Ecto neural progenitor cell (in vitro differentiated cells): ENCODE results near the gene PPP1R8.
A peak's percentile ranks its signal among the peaks of the same experiment; 100 is the strongest.

Source experiments
- DNase-seq: peaks from one replicate; pipeline ENCODE4 v3.0.0-alpha.2; 2018; ENCODE audit warnings: low spot score

The PPP1R8 gene

DNA sequence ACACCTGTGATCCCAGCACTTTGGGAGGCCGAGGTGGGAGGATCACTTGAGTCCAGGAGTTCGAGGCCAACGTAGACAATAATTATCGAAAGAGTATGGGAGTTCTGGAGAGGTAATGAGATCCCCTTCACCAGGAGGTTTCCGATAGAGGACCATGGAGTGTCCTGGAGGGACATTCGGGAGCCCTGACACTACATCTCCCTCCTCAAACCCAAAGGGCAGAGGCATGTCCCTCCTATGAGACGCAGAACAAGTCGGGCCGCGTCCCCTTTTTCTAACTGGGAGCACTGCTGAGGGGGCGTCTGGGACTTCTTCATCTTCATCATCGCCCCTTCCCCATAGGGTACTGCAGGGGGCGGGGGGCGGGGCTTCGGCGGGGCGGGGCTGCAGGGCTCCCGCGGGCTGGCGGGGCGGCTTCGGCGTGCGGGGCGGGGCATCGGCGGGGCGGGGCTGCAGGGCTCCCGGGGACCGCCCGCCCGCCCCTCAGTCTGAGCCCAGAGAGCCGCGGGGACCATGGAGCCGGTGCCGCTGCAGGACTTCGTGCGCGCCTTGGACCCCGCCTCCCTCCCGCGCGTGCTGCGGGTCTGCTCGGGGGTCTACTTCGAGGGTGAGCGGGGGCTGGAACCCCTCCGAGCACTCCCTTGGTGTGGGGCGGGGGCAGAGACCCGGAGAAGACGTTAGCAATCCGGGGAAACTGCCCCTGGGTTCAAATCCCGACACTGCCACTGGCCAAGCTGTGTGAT, 41.6 kb downstream of the PPP1R8 start, which contains the start of gene THEMIS2:
Gene THEMIS2 (plus strand): TSS at position 486 of the 743 bp plus-strand sequence. CDS start 28 bp downstream, at position 514.
- peak; percentile 88 for DNase-seq

DNA sequence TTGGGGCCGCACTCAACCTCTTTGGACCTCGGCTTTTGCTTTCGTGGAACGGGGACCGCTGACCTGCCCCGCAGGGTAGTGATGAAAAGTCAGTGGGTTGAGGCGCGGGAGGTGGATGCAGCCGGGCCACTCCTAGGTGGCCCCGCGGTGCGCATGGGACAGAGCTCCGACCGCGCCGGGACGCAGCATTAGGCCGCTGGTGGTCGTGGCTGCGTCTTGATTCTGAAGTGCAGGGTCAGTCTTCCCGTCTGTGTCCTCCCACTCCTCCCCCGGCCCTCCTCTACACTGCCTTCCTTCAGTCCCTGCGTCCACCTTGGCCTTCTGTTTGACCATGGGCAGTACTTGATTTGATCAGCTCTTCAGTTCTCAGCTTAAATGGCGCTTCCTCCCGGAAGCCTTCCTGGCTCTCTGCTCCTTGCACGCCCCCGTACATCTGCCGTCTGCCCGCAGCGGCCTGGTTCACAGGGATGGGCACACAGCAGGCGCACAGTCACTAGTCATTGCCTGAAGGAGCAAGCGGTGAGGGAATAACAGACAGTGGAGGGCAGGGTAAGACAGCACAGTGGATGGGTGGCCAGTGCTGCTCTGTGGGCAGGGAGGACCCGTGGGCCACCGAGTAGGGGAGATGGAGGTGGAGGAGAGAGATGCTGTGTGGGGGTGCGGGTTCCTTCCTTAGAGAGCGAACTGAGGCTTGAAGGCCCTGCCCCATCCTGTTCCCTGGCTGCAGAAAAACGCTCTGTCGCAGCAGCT, 42.4 kb downstream of the PPP1R8 start:
- no peak for DNase-seq

DNA sequence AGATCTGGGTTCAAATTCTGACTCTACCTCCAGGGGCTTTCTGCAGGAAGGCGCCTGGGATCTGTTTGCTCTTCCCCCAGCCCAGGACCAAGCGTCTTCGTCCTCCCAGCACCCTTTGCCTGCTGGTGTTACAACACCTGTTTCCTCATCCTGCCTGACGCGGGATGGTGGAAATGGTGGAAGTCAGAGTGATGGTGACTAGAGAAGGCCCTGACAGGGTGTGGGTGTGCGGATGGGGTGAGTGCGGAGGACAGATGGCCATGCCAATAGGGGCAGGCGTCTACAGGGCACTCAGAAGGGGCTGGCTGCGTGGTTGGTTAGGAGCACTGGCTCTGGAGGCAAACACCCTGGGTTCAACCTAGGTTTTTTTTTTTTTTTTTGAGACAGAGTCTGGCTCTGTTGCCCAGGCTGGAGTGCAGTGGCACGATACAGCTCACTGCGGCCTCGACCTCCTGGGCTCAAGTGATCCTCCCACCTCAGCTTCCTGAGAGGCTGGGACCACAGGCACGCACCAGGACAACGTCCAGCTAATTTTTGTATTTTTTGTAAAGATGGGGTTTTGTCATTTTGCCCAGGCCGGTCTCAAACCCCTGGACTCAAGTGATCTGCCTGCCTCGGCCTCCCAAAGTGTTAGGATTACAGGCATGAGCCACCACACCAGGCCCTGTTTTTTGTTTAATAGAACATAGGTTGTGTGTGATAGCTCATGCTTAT, 43.2 kb downstream of the PPP1R8 start:
- DNase-seq: no peak

DNA sequence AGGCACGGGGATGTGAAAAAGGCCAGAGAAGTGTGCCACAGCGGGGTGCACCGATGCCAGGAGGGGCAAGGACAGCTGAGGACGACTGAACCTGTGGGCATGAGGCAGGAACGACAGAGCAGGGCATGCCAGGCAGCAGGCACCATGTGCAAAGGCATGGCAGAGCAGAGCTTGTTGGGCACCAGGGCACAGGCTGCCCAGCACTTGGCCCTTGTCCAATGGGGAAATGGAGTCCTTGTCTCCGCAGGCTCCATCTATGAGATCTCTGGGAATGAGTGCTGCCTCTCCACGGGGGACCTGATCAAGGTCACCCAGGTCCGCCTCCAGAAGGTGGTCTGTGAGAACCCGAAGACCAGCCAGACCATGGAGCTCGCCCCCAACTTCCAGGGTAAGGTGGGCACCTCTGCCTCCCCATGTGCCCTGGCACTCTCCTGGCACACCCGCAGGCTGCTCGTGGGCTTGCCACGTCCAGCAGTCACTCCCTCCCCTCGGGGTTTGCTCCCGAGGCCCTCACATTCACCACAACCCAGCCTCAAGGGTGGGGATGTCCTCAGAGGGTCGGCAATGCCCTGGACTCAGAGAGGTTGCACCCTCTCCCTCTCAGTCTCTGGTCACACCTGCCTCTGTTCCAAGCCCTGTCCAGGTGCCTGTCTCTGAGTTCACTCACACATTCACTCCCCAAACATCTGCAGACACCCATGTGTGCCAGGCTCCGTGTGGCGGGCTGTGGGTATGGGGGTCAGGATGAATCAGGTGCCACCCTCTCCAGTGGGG, 45.9 kb downstream of the PPP1R8 start:
- DNase-seq: no peak

DNA sequence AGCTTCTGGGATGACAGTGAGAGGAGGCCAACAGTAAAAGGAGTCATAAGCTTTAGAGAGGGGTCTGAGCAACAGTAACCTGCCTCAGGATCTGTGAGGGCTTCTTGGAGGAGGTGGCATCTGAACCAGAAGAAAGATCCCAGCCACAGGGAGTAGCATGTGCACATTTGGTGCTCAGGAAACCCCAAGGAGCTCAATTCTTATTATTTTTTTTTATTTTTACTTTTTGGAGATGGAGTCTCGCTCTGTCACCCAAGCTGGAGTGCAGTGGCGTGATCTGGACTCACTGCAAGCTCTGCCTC, 46.5 kb downstream of the PPP1R8 start:
- DNase-seq: no peak

DNA sequence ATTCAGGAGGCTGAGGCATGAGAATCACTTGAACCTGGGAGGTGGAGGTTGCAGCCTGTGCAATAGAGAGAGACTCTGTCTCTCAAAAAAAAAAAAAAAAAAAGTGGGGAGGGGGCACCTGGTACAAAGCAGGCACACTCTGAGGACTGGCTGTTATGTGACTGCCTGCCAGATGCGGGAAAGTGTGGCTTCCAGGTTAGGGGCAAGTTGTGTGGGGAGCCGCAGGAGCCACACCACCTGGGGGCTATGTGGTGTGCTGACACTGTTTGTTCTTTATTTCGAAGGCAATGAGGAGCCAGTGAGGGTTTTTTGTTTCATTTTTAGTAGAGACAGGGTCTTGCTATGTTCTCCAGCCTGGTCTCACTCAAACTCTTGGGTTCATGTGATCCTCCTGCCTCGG, 47.5 kb downstream of the PPP1R8 start:
- DNase-seq: no peak

DNA sequence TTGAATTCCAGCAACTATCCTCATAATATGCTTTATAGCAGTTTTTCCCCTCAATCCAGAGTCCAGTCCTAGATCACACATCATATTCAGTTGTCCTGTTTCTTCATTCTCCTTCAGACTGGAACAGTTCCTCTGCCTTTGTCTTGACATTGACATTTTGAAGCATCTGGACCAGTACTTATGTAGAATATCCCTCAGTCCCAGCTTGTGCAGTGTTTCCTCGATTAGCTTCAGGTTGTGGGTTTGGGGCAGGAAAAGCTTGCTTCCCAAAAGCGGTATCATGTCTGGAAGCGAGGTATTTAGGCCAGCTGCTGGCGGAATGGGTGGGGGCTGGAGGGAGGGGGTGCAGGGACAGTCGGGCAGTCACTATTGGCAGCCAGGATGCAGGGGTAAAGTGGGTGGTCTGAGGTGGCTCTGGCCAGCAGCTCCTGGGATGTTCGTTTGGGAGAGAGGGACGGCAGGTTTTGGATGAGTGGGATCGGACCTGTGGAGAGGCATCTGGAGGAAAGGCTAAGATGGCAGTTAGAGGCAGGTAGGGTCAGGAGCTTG, 48.3 kb downstream of the PPP1R8 start:
- DNase-seq: no peak

DNA sequence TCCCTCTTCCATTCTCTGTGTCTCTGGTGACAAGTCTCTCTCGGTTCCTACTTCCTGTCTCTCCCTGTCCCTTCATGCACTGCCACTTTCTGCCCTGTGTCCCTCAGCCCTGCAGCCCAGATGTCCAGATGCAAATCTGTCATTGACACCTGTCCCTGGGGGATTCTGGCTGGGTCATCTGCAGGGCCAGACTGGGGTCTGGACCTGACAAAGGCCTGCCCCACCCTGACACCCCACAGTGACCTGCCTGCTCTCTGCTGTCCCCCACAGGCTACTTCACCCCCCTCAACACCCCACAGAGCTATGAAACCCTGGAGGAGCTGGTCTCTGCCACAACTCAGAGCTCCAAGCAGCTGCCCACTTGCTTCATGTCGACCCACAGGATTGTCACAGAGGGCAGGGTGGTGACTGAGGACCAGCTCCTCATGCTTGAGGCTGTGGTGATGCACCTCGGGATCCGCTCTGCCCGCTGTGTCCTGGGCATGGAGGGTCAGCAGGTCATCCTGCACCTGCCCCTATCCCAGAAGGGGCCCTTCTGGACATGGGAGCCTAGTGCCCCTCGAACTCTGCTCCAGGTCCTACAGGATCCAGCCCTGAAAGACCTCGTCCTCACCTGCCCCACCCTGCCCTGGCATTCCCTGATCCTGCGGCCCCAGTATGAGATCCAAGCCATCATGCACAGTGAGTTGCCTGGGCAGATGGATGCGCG, 48.9 kb downstream of the PPP1R8 start:
- no peak for DNase-seq

DNA sequence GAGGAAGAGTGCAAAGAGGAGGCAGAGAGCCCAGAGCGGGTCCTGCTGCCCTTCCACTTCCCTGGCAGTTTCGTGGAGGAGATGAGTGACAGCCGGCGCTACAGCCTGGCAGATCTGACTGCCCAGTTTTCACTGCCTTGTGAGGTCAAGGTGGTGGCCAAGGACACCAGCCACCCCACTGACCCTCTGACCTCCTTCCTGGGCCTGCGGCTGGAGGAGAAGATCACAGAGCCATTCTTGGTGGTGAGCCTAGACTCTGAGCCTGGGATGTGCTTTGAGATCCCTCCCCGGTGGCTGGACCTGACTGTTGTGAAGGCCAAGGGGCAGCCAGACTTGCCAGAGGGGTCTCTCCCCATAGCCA, 51.9 kb downstream of the PPP1R8 start:
- no peak for DNase-seq

DNA sequence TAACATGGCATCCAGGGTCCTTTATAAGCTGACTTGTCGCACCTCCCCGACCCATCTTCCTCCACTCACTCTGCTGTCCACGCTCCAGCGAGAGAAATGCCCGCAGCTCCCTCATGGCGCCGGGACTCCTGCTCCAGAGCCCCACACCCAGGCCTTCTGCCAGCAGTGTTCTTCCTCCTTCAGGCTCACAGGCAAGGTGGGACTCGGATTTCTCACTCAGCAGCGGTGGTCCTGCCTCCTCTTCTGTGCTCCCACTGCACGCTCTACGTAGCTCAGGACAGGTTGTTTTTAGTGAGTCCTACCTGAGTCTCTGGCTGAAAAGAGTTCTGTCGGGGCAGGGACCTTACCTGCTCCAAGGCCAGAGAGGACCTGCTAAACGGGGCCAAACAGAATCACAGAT, 53.0 kb downstream of the PPP1R8 start:
- DNase-seq: no peak

DNA sequence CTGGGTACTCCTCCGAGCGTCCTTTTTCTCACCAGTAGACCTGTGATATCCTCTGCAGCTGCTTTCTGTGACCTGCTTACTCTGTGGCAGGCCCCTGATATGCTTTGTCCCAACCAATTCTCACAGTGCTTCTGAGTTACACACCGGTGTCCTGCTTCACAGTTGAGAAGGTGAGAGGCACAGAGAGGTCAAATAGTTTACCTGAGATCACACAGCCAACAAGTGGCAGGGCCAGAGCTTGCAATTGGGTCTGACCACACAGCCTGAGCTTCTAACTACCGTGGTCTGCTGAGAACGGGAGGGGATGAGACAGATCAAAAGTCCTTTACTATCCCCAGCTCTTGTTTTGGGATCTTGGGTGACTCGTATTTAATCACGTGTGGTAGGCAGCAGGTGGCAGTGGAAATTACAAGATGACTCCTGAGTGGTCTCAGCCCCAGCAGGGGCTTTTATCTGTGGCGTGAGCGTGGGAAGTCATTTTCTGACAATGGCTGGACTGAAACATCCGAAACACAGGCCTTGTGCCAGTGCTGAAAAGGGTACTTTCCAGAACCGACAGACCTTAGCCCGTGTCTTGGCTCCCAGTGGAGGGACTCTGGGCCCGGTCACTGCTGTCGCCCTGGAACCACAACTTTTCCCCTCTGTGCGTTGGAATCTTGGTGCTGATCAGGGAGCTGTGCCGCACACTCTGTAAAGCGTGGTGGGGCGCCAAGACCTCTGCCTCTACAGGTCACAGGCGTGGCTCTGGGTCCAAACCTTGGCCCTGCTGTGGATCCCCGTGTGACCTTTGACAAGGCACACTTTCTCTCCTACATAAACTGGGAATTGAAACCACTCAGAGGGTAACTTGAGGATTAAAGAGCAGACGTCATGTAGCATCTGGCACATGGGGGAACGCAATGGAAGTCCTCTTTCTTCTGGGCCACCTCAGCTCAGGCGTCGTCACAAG, 53.7 kb downstream of the PPP1R8 start:
- no peak for DNase-seq

DNA sequence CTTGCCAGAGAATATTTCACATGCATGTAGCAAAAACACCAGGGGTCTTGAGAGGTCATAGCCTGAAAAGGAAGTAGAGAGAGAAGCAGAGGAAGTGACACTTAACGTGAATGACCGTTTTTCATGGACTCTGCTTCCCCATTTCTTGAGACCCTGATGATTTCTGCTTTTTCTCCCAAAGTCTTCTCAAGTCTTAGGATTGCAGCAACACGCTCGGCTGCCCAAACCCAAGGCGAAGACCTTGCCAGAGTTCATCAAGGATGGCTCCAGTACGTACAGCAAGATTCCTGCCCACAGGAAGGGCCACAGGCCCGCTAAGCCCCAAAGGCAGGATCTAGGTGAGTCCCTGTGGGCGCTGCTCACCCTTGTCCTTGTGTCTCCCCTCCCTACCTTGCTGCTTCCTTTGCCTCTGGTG, 54.5 kb downstream of the PPP1R8 start:
- no peak for DNase-seq

DNA sequence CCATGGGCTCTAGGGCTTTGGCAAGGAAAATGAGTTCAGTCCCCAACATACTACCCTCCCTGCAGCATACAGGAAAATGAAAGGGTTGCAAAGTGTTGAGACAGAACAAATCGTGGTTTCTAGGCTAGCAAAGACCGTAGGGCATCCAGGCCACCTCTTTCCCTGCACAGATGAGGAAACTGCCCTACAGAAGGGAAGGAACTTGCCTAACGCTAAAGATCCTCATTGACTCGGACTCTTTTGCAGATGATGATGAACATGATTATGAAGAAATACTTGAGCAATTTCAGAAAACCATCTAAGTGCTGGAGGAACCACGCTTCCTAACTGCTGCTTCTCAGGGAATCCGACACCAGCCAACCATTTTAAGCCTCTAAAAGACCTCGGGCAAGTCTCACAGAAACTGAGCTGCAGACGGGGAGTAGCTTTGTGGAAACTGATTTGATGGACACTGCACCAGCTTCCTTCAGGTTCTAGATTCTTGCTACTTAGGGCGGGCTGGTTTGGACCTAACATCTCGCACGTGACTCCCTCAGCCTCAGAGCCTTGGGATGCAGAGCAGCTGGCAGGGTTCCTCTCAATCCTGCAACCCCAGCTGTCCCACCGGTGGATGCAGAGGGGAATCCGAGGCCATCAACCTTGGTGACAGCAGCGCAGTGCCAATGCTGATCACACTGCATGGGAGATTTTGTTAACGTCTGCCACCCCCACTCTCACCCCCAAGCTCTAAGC, 55.2 kb downstream of the PPP1R8 start:
- DNase-seq: no peak

DNA sequence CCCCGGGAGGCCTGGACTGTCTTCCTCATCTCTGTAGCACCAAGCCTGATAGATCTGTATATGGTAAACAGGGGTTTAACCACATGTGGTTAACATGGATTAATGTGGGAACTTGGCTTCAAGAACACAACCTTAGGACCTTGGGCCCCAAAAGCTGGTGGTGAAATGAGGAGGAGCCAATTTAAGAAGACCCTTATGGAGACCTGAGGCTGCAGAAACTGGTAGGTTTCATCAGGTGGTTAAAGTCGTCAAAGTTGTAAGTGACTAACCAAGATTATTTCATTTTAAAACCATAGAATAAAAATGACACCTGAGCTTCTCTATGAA, 55.7 kb downstream of the PPP1R8 start:
- DNase-seq: no peak

DNA sequence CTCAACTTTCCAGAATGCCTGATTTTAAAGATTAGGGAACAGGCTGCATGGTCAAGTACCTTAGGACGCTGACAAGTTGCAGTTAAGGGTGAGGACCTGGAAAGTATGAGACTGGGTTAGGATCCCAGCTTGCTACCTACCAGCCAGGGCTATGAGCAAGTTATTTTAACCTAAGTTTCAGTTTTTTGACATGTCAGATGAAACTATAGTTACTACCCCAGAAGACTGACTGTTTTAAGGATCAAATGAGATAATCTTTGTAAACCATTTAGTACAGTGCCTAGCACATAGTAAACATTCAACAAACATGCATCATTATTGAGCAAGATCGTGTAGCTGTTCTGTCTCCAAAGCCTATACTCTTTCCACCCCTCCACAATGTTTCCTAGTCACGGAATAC, 56.2 kb downstream of the PPP1R8 start:
- no peak for DNase-seq

DNA sequence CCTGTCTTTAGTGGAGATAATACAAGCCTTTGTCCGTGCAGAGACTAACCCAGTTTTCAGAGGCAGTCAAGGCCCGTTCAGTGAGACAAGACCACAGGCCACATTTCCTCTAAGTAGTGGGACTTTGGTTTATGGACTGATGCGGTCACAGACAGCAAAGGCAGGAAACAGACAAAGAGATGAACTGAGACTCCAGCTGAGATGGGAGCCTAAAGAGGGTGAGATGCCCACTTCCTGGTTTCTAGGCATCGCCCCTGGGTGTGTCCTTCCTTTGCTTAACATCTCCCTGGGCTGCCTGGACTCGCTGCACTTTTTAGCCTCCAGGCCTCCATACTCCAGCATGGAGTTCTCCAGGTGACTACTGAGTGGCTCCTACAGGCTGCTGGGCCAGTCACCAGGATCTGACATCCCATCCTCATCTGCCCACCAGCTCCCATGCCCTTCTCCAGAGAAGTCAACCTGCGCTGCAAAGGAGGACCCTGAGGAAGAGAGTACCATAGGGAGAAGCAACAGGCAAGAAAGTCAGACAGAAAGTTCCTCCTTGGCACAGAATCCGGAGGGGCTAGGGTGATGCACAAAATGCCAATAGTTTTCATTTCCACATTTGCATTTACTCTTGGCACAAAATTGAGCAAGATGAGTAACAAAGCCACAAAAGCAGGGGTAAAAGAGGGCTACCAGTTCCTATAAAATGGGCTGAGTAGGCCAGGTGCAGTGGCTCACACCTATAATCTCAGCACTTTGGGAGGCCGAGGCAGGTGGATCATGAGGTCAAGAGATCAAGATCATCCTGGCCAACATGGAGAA, 56.8 kb downstream of the PPP1R8 start:
- DNase-seq: no peak

DNA sequence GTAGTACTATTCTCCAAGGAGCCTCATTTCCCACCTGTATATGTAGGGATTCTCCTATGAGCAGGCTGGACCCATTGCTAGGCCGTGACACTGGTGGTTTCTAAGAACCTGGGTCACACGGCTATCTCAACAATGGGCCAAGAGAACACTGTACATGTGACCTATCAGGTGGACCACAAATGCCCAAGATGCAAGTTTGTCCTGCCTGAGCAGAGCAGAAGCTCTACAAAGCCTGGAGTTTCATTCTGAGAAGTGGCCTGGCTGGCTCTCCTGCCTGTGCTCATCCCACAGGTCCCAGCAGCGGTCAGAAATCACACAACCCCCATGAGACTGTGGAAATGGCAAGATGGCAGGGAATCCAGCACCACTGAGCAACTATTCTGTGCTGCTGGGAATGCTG, 58.9 kb downstream of the PPP1R8 start:
- DNase-seq: no peak

DNA sequence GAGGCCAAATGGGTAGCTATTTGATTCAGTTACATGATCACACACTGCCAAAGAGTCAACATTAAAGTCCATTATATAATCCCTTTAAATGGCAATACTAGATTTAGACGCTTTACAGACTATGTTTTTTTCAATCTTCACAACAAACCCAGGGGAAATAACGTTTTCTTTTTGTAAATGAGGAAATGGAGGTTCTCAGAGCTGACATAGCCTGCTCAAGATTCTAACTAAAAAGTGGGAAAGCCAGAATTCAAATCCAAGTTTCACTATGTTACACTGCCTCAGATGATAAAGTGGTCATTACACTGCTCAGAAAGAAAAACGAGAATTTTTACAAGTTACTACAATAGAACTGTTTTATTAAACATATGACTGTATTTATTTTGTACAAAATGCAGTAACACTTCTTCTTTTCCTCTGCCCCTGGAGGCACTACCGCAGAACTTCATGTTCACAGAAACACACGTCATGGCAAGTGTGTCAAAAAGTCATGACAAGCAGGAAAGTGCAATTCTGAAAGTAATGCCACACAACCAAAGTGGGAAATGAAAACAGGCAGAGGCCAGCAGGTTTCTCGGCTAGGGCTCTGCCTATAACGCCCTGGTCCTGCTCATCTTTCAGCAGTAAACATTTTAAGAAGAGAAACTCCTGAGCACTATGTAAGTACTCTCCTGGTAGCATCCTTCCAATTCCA, 60.8 kb downstream of the PPP1R8 start:
- no peak for DNase-seq
